HS-27A (cell line): ENCODE results near the gene EDAR.

Experiments used
- DNase-seq: peaks from one replicate; pipeline ENCODE4 v3.0.0-alpha.2; 2012; ENCODE audit warnings: low read depth, missing footprints

Gene EDAR

GRCh38 chr2:108988796-108989713 is at the start of gene EDAR:
Gene EDAR (minus strand): TSS chr2:108989220. CDS start chr2:108931014, 58,206 bp downstream.
- no peak for DNase-seq

- no peak for DNase-seq
These were observed 44.2 kb upstream of the EDAR start for GRCh38 chr2:109033171-109033570.

DNA sequence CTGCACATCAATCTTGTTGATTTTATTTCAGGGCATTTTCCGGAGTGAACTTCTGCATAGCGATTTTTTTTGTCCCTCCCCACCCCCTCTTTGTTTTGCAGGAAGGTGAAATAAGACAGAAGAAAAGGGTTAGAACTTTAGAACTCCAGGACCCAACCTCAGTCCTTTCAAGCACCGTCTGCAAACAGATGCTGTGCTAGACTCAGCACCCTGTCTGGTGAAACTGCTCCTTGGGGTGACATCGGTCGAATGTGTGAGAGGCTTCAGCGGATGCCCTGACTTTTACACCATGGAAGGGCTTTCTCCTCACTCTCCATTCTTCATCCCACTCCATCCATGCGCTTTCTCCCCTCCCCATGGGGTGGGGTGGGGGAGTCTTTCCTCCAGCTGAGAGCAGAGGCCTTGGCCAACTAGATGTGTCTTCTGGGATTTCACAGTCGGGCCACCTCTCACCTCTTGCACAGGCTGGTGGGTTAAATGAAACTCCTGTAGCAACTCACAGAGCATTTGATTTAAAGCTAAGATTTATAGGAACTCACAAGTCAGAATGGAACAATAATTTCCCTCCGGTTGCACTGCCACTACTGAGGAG is 43.3 kb upstream of the EDAR start:
- no peak for DNase-seq

- DNase-seq: no peak
These were observed 42.6 kb upstream of the EDAR start for GRCh38 chr2:109031476-109032228.

- DNase-seq: no peak
These were observed 42.0 kb upstream of the EDAR start for GRCh38 chr2:109030870-109031475.

DNA sequence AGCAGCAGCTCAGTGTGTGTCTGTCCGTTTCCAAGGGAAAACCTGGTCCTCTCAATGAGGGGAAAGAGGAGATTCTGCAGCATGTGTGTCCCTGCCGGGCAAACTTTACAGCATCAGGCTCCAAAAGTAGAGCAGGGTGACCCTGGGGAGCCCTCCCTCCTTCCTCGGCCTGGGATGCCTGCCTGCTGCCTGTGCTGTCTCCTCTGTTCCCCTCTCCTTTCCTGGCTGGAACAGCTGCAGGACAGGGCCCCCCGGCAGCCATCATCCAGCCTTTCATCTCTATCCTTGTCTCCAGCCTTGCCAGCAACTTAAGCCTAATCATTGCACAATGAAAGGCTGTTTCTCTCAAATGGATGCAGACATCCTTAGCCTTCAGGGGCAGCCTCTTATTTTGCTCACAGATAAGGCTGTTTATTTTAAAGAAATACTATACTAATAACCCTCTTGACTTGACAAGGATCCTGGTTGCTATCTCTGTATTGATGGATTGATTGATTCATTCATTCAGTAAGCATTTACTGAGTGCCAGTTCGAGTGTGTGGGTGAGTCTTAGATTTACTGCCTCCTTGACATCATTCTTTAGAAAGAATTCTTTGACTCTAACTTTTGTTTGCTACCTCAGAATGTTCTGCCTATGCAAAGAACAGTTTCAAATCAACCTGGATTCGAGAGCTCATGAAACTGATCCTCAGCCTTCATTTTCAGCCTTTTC is 40.6 kb upstream of the EDAR start:
- no peak for DNase-seq

- DNase-seq: no peak
These were observed 39.9 kb upstream of the EDAR start for GRCh38 chr2:109028738-109029489.

DNA sequence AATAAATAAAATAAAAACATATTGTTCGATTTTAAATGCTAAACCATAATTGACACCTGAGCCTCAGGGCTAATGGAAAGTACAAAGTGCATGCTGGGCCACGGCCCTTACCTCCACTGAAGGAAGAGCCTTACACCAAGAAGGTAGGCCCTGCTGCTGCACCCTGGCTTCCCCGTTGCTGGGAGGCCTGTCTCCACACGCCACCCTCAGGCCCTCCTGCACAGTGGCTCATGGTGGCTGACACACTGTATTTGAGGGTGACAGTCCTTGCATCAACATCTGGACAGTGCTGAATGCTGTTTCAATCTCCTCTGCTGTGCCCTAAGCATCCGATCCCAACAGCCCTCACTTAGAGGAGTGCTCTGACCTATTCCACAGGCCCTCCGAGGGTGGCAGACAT is 39.3 kb upstream of the EDAR start:
- DNase-seq: no peak

- DNase-seq: no peak
These were observed 38.7 kb upstream of the EDAR start for GRCh38 chr2:109027702-109028101.

- DNase-seq: no peak
These were observed 35.5 kb upstream of the EDAR start for GRCh38 chr2:109024477-109024876.

DNA sequence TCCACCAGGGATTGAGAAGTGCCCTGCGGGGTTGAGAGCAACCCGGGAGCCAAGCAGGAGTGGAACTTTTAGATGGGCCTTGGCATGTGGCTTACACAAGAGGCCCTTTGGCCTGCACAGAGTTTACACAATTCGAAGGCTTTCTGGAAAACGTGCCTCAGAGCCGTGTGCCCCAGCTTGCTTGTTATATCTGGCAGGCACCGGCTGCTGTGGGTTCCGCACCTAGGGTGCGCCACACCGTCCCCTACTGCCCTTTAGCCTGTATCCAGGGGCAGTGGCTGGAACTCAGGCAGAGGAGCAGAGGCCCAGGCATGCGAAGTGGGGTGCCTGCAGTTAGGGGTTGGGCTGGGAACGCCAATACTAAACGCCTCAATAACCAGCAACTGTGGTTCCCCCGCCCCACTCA is 32.9 kb upstream of the EDAR start:
- no peak for DNase-seq

GRCh38 chr2:109020217-109020637 is 31.2 kb upstream of the EDAR start:
- no peak for DNase-seq

GRCh38 chr2:109018452-109018851 is 29.4 kb upstream of the EDAR start:
- DNase-seq: no peak

GRCh38 chr2:109017017-109017416 is 28.0 kb upstream of the EDAR start:
- DNase-seq: no peak

DNA sequence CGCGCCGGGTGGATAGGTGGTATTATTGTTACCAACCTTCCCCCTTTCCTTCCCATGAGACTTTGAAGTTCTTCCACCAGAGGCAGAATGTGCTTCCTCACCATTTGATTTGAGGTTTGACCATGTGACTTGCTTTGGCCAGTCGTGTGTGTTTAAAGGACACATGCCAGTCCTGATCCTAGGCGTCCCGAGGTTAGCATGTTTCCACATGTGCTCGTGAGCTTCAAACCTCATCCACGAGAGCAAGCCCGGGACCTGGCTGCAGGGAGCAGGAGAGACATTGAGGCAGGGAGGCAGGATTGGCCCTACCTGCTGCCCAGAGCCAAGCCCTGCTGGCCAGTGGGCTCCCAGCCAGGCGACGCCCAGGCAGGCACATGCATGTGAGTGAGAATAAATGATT is 27.4 kb upstream of the EDAR start:
- DNase-seq: no peak

DNA sequence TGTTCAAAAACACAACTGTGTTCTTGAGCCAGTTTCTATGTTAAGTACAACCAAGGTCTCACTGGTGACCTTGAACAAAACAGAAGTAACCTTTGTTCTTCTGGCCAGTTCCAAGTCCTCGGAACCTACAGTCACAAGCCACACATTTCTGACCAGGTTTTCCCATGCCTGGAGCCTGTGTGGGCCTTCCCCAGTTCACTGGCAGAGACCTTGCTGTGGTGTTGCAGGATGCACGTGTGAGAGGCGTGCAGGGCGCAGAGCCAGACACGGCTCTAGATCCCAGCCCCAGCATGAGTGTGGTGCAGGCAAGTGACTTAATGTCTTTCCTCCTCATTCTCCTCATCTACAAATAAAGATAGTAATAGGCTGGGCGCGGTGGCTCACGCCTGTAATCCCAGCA is 25.5 kb upstream of the EDAR start:
- no peak for DNase-seq

DNA sequence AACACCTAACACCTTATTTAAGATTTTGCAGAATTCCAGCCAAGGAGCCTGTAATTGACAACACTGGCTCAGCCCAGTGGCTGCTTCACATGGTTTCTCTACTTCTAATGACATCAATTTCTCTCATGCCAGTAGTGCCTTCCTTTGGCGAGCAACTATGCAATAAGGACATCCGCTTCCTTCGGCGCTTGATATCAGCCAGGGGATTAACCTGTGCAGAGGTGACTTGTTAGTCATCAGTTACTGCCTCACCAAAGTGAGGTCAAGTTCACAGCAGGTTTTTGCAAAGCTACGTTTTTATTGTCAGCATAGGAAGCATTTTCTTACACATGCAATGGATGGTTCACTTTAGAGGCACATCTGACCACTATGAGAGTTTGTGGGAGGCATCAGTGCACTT is 24.0 kb upstream of the EDAR start:
- no peak for DNase-seq

DNA sequence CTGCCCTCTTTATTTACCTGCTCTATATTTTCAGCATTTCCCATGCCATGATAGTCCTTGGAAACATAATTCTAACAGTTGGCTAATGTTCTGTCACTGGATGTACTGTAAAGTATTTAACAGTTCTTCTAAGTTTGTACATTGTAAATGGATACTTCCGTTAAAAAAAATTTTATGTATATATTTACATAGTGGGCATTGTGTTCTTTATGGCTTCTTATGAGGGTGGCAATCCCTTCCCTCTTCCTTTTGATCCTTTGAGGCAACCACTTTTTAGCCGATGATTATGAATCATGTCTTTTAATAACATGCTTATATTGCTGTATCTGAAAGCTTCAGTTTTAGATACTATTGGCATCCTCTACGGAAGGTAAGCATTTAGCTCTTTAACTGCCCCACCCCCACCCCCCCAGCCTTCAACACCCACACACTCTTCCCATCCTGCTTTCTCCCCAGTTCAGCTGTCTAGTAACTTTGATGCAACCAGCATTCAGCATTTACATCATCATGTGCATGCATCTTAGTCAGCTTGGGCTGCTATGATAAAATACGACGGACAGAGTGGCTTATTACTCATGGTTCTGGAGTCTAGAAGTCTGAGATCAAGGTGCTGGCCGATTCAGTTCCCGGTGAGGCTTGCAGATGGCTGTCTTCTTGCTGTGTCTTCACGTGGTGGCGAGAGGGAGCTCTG is 21.0 kb upstream of the EDAR start:
- no peak for DNase-seq

GRCh38 chr2:109006971-109007370 is 18.0 kb upstream of the EDAR start:
- no peak for DNase-seq

DNA sequence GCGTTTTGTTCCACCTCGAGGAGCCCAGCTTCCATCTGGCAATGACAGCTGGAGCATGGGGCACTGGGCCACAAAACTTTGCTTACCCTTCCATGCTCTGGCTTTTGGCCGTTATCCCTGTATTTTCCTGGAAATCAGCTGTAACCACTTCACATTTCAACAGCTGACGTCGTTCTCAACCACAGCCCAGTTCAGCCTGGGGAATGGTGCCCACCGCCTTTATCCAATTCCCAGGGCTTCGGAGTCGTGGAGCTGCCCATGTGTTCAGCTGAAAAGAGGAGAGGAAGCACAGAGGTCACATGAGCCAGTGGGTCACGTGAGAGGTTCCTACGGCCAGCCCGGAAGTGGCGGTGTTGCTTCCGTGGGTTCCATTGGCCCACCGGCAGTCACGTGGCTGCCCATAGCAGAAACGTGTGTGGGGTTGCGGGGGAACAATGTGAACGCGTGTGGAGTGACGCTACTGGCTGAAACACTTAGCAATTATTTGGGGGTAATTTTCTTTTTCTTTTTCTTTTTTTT is 16.7 kb upstream of the EDAR start:
- no peak for DNase-seq
